NCI-H748 (cell line): ENCODE results near the gene CNKSR3.

Experiments
- DNase-seq: peaks from one replicate; lab custom pipeline; 2025; ENCODE audit not compliant: unreplicated experiment; lab: John Stamatoyannopoulos, UW

The CNKSR3 gene

DNA sequence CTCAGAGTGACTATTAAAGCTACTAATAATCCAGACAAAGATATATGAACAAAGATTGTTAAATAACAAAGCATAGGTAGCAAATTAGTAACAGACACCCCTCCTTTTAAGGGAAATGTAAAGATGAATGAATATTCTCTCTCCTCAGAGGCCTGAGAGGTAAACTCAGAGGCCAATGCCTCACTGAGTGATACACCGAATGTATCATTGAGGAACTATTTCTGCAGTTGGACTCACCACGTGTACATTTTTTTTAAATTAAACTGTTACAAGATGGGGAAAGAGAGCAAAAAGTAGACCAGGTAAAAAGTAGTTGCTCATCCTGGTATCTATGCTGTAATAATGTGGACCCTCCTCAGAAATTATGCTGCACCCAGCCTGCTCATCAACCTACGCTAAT is 81.6 kb downstream of the CNKSR3 start:
- DNase-seq = no peak

DNA sequence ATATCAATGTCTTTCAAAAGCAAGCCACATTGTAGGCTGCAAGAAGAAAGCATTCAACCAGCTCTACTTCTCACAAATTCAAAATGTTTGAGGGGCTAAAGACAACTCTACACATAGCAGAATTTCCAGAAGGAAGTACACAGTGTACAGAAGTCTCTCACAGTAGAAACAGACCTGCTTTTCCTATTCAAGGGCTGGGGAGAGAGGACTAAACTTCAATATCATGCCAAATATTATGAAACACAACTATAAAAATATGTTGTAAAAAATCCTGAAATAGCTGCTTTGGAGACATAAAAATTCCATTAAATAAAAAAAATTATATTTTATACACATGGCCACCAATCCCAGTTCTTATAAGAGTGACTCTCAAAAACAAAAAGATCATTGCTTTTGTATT is 83.0 kb downstream of the CNKSR3 start:
- no peak for DNase-seq

DNA sequence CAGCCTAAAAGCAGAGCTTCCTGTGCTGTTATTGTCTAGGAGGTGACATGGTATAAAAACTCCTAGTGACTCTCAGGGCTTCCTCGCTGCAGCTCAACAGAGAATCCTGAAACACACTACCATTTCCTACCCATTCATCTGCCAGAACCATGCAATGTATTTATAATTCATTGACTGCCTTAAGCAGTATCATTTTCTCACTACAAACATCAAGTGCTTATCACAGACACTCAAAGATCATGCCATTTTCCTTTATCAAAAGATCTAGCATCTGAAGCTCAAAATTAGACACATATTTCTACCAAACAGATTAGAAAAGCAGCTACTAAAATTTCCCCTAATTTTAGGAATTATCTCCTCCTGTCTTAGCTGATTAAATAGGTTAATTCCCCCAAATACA is 83.5 kb downstream of the CNKSR3 start:
- DNase-seq = no peak

DNA sequence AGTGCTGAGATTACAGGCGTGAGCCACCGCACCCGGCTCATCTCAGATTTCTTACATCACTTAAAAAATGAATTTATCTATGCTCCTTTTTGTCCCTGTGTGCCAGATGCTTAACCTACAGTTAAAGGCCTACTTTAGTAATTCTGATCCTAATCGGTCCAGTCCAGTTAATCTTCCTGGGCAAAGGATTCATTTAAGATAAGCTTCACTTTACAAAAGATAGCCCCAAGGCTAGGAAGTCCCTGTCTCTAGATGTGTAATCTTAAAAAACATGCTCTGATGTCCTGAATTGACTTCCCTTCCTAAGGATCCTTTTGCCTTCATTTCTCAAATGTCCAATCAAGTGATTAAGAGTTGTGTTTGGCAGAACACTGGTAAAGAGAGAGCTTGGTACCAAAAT is 85.5 kb downstream of the CNKSR3 start:
- no peak for DNase-seq

DNA sequence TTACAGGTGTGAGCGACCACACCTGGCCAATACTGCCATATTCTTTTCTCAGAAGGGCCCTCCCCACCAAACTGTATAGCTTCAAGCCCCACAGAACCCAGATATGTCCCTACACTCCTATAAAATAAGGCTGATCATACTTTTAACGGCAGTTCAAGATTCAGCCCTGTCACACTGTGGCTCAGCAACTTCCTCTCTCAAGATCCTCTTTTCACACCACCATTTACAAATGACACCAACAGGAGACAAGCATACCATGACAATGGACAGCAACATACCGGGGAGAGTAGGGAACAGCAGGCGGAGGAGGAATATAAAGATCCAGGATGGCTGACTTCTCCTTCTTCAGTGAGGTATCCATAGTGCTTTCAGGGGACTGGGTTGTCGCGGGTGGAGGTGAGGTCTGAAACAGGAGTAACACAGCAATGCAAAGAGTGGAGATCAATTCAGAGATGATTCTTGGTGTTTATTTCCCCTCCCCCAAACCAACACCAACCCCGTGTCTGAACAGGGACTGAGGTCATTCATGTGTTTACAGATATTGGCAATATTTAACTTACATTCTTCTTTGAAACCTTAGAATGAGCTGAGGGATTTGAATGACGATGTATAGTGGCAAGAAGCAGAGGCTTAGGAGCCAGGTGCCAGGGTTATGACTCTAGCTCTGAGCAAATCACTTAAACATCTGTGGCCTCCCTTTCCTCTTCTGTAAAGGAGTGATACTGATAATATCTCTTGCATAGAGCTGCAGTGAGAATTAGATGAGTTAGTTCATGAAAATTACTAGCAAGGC is 96.3 kb downstream of the CNKSR3 start:
- no peak for DNase-seq

DNA sequence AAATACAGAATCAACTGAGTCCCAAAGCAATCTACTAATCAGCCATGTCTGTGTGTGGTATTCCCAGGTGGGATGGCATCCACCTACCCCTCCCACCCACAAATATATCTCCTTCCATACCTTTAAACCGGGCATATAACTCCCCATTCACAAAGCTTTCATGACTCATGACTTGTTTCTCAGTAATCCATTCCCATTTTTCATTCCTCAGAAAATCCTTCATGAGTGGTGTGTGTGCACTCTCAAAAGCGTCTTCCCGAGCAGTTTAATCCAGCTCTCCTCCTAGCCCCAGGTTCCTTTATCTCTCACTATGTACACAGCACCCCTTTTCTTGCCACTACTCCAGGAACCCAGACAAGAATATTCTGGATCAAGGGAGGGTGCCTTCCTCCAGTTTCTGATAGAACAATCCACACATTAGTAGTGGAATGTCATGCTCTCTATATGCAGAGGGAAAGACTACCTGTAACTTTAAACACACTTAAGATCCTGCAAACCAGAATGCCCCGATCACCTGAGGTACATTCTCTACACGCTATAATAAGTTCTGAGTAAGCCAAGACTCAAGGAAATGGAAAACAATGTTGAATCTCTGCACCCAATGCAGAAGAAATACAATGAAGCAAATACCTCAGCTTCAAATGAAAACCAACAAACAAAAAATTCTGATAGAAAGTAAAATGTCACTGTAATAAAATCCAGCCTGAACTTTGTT is 98.2 kb downstream of the CNKSR3 start:
- no peak for DNase-seq

DNA sequence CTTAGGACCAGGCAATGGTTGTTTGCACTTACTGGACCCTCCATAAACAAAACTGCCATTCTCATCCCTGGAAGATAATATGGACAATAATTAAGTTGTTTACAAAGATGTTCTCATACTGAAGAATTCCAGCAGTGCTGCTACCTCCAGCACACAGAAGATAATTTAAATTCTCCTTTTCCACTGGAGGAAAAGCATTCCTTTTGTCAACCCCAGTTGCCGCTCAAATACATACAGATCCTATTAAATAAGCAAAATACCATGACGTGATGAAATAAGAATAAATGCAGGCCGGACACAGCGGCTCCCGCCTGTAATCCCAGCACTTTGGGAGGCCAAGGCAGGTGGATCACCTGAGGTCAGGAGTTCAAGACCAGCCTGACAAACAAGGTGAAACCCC is 99.4 kb downstream of the CNKSR3 start:
- no peak for DNase-seq

DNA sequence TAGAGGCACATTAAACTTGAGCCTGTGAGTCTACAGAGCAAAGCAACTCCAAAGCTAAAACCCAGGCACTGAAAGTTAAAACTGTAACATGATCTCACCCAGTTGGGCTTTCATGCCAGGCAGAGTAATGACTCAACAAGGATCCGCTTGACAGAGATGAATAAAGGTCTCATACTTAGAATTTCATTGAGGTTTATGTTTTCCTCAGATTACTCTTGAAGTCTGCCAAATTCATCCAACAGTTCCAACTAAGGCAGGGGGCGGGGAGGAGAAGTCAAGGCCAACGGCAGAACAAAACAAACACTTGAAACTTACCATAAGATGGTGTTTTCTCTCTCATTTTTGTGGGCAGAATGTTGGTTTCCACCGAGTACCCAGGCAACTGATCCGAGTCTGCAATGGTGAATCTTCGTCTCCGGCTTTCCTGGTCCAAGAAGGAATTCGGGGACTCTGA is 99.8 kb downstream of the CNKSR3 start:
- DNase-seq = no peak

DNA sequence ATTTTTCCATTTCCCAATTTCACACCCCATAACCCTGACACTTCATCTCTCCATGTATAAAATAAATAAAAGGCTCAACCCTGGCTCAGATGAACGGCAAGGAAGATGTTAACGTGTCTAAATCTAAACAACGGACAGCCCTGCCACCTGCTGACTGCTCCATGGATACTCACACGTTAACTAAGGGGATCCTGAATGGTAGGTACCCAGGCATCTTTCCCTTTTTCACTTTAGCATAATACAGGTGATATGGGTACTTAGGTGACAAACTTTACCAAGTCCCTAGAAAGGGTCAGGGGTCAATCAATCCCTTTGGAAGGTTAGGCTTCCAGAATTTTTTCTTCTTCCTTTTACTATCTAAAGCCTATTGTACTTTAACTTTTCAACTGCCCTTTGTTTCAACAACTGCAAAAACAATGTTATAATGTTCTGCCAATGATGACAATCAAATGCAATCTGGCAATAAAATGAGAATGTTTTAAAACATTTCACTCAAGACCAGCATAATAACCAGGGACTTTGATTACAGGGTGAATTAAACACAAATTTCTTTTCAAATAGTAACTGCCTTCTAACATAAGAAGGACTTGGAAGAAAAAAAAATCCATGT is 101.5 kb downstream of the CNKSR3 start:
- DNase-seq = peak; percentile 24

DNA sequence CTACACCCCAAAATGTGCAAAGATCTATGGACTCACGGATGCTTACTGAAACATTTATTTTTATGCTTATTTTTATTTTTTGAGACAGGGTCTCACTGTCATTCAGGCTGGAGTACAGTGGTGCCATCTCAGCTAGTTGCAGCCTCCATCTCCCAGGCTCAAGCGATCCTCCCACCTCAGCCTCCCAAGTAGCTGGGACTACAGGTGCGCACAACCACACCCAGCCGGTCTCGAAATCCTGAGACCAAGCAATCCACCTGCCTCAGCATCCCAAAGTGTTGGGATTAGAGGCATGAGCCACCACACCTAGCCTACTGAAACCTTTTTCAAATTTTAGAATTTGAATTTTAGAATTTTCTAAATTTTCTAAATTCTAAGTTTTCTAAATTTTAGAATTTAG is 103.0 kb downstream of the CNKSR3 start:
- no peak for DNase-seq

DNA sequence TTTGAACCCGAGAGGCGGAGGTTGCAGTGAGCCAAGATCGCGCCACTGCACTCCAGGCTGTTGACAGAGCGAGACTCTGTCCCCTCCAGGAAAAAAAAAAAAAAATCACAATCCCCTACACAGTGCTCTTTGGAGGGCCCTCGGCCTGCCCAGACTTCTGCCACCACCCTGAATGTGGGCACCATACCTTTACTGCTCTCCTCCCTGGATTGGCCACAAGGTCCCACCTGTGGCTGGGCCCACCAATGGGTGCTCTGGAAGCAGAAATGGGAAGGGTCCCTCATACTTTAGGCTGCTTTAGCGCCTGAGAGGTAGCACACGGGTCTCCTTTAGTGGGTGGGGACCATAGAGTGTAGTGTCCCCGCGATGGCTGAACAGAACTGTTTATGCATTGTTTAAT is 103.6 kb downstream of the CNKSR3 start:
- no peak for DNase-seq

DNA sequence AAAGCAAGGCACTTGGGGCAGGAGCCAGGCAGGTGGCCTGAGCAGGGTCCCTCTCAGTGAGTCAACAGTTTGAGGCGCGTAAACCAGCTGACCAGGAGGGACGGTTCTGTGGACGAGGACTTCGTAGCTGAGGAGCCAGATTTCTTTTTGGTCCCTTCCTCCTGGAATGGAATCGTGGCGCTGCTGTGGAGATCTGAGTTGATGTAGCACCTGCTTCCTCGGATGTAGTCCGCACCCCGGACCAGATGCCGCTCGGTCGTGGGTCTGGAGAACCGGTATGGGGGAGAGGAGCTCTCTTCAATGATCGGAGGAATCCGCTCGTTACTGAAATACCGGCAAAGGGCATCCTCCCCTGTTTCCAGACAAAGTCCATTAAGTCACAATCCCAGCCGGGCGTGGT is 104.2 kb downstream of the CNKSR3 start:
- DNase-seq = no peak

DNA sequence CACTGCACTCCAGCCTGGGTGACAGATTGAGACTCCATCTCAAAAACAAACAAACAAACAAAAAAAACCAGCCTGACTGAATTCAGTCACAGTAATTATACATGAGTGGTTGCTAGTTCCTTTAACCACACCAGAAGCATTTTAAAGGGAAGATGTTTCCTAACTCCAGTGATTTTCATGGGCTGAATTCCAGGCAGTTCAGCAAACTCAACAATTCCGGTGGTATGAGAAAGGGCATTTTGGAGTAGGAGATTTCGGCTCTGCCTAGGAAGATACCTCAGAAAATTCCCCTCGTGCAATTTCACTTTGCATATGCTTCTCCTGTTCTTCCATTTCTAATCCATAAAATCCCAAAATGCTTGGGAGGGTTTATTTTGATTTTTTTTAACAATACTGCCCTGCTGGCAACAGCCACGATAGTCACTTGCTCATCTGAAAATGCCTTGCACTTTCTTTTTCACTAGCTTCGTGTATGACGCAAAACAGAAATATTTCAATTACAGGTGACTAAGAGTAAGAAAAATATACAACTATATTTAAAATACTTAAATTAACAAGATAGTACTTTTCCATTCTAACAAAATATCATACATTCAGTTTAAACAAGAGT is 105.6 kb downstream of the CNKSR3 start:
- no peak for DNase-seq

DNA sequence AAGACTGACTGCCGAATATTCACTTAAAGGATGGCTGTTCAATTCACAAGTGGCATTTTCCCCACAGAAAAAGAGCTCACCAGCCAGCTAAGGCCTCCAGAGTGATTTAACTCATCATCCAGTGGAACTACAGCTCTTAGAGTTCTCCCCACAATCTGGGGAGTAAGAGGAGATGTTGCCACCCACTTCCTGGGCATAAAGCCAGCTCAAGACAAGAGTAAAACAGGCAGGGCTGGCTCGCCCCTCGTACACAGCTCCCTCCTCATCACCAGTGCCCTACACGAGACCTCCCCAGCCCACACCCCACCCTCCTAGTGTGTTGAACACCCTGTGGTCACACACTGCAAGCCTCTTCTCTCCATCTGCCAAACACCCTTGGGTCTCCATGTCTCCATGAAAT is 106.7 kb downstream of the CNKSR3 start:
- peak; percentile 31 for DNase-seq

DNA sequence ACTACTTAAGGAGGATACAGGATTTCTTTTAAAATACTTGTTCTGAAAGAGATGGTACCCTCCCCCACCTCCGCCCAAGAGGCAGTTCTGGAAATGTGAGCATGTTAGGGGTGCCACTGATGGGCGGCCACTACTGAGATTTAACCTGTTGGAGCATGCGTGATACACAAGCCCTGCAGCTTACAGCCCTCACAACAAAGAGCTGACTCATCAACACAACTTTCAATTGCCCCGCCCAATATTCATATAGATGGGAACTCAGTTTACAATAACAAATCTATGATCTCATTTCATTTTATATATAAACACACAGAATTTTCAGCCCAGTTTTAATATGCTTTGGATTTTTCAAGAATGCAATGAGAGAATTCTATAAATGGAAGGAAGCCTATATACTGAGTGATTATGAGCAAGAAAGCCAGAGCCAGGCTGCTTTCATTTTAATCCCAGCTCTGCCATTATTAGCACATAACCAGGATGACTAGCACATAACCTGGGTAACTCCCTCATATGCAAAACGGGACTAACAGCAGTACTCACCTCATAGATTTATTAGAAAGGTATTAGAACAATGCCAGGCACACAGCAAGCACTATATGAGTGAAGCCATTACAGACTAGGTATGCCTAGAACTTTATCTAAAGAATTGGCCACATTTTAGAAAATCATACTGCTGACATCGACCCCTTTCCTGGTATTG is 108.3 kb downstream of the CNKSR3 start:
- no peak for DNase-seq

DNA sequence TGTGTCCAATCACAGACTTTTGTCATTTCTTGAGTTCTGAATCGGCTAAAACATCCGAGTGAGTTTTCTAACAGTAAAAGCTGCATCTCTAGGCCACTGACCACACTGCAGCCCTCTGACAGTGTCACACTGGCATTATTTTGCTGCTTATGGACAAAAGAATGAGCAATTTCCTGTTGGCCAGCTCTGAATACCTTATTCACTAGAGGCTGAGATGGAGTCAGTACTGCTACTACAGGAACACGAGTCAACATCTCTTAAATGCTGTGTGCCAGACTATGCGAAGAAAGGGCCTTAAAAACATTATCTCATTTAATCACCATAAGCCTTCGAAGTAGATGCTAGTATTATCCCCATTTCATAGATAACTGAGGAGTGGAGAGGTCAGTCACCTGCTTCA is 111.4 kb downstream of the CNKSR3 start:
- DNase-seq = no peak

DNA sequence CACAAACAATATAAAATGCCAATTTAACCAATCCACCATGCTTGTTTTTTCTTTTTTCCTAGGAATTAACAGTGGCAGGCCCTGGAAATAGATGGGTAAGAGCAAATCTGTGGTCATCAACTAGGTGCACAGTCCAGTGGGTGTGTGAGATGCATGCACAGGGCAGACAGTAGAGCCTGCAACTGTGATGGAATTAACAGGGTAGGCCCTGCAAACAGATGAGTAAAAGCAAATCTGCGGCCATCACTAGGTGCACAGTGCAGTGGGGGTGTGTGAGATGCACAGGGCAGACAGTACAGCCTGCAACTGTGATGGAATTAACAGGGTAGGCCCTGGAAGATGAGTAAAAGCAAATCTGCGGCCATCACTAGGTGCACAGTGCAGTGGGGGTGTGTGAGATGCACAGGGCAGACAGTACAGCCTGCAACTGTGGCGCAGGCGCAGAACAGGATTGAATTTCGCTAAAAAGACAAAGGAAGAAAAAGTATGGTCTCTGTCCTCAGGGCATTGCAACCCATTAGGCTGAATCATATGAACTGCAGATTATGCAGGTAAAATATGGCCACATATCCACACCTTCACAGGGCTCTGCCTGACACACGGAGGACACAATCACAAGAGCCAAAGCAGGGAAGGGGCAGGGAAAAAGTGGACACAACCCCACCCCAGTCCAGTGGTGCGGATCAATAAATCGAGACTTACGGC is 112.8 kb downstream of the CNKSR3 start:
- DNase-seq = no peak

DNA sequence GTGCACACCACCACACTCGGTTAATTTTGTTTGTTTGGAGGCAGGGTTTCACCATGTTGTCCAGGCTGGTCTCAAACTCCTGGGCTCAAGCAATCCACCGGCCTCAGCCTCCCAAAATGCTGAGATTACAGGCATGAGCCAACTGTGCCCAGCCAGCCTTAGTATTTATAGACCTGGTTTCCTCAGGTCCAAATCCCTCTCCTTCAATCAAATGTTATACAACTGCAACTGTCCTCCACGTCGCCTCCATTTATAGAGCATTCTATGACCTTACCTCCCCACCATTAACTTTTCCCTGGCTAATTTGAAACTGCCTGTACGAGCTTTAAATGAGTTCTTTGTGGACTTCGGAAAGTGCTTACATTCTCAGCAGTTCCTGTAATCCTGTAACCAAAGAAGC is 114.6 kb downstream of the CNKSR3 start:
- no peak for DNase-seq

DNA sequence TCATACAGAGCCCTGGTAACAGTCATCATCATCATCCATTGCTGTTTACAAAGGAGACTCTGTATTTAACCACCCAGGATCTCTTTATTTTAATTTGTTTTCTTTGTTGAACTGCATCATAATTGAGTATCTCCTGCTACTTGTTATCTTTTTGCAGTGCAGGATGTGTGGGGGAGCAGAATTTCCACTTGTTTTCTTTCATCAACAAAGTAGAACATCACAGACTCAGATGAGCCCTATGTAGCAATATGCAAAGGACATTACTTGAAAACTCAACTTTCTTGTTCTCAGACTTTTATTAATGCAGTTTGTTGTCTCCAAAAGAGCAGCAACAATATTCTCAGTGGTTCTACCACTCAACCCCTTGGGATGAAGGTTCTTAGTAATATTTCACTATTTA is 115.2 kb downstream of the CNKSR3 start:
- no peak for DNase-seq

DNA sequence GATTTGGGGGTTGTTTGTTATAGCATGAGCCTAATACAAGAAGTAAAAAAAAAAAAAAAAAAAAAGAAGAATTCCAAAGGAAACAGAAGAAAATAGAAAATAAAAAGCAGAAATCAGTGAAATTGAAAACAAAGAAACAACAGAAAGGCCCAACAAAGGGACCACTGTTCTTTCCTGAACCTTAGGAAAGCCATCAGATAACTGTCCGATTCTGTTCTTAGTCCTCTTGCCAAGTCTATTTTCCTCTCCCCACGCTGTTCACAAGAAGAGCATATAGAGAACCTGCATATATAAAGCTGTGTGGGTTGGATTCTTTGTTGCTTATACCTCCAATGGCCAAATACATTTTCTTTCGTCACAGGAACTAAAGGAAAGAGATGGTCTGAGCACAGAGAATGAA is 115.9 kb downstream of the CNKSR3 start:
- DNase-seq = no peak

DNA sequence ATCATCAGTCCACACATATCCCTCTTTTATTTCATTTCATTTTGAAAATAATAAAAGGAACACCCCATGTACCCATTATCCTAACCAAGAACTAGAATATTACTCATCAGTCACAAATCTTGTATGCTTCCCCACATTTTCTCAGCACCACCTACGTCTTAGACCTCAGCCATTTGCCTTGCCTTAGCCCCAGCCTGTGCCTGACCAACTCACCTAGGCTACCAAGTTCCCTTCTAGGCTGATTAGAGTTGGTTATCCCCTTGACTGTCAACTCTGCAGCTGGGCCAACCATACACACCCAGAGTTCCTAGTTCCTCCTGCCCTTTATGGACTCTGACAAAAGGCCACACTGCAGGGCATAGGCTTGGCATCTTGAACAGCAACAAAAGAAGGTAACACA is 120.5 kb downstream of the CNKSR3 start:
- DNase-seq = no peak
